H1 (cell line): ENCODE results near the gene PLPPR2. TPM values are rescaled to one million over a fixed set of nuclear protein-coding genes. Genes with fewer than 3 reads are reported as not detected.

ENCODE experiments used
- ASH2L ChIP-seq: fragments of 200-600, 300-600 bp; sonication (generic); IDR thresholded peaks from one replicate; pipeline ENCODE4 v1.7.1; 2017; ENCODE audit warnings: low read length
- BRCA1 ChIP-seq: IDR thresholded peaks from 2 replicates; pipeline ENCODE4 v1.6.1; 2012; ENCODE audit warnings: low read depth, low read length, improper control_type of control experiment
- CBX5 ChIP-seq: fragments of 300-800, 300-1000 bp; sonication (generic); IDR thresholded peaks from 2 replicates; pipeline ENCODE4 v1.7.1; 2016; ENCODE audit warnings: antibody characterized with exemption, low read length, low read depth
- CHD1 ChIP-seq: IDR thresholded peaks from 2 replicates; pipeline ENCODE4 v1.6.1; 2012; ENCODE audit warnings: low read depth, low read length, improper control_type of control experiment
- CHD7 ChIP-seq: fragments of 300-600 bp; sonication (generic); IDR thresholded peaks from 2 replicates; pipeline ENCODE4 v1.7.1; 2012; ENCODE audit warnings: low read length, moderate library complexity, mild to moderate bottlenecking, inconsistent platforms; ENCODE audit not compliant: insufficient replicate concordance
- E2F6 ChIP-seq: IDR thresholded peaks from 2 replicates; pipeline ENCODE4 v1.6.1; 2012; ENCODE audit warnings: inconsistent platforms
- POU5F1 ChIP-seq: IDR thresholded peaks from 2 replicates; pipeline ENCODE4 v1.6.1; 2011; ENCODE audit warnings: low read depth, mild to moderate bottlenecking, low read length, moderate library complexity
- SIRT6 ChIP-seq: IDR thresholded peaks from one replicate; pipeline ENCODE4 v1.7.1; 2012; ENCODE audit warnings: low read length, inconsistent platforms
- polyA plus RNA-seq, 7 experiments: library from polyadenylated mRNA; depleted of rRNA in 3 of 7; stranded (reverse) in 5 of 7; unstranded in 2 of 7; fragments of >200 nt in 5 of 7; fragments of 200-250 nt in 2 of 7; gene quantifications; 1 replicate in 5 of 7; 2 replicates in 1 of 7; 4 replicates in 1 of 7; pipeline versions ENCODE4 v1.2.1 to v1.2.3, GENCODE V29; 2011 to 2013; ENCODE audit warnings: missing spikeins in 2 of 7, mixed read lengths in 2 of 7
- total RNA-seq: library from RNA; stranded (reverse); fragmentation: NEBNext Ultra II Directional; extraction: Animal tissue kit (Norgen Biotek cat#: 25700); gene quantifications from 2 replicates; pipeline ENCODE4 v1.2.1, GENCODE V29; 2021

PLPPR2 gene
- total and polyA plus RNA-seq, 2 of the 8 experiments (the other 6 are each of a cell fraction or from before 2014, with no cell fraction given), result 7.2 to 11.7 TPM

GRCh38 chr19:11380653-11381537 lies 25.7 kb downstream of the PLPPR2 start (continued):
- TF ChIP-seq CHD7 (no peak), POU5F1 (no peak), CHD1 (no peak), CBX5 (no peak), ASH2L (peak; percentile 39), E2F6 (peak; percentile 80), BRCA1 (no peak), SIRT6 (no peak)
